ENCODE measurements around the gene ARL8B. TPM values are rescaled to one million over a fixed set of nuclear protein-coding genes. Genes with fewer than 3 reads are reported as not detected.

ARL8B gene
- total RNA-seq, 1 donor from 2014 or later: 66.7 TPM

DNA sequence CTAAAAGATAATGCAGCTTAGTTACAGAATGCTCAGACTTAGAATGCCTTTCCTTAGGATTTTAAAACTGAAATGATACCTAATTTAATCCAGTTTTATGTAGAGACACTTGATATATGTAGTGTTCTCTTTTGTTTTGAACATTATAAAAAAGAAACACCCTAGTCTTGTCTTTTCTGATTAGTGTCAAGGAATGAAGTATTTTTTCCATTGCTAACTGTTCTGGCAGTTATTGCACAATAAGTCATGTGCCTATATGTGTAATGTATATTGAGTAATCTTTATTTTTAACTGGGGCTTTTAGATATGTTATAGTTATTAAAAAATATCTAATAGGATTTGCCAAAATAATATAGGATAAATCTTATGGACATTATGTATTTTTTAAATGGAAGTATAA is 4.5 kb downstream of the ARL8B start:
- Histone ChIP-seq H3K36me3 (no peaks in the 10 kb centered on the region), H3K9me3 (replicated peaks) (no peaks in the 10 kb centered on the region), H3K27ac (replicated peaks) (no peak overlapping the region), H3K27me3 (ENCODE audit: low read depth) (no peaks in the 10 kb centered on the region), H3K4me3 (no peak overlapping the region), H3K4me1 (peaks cover 80% of the 10 kb centered on the region)
- no peak for DNase-seq
- TF ChIP-seq, protein P1, sequence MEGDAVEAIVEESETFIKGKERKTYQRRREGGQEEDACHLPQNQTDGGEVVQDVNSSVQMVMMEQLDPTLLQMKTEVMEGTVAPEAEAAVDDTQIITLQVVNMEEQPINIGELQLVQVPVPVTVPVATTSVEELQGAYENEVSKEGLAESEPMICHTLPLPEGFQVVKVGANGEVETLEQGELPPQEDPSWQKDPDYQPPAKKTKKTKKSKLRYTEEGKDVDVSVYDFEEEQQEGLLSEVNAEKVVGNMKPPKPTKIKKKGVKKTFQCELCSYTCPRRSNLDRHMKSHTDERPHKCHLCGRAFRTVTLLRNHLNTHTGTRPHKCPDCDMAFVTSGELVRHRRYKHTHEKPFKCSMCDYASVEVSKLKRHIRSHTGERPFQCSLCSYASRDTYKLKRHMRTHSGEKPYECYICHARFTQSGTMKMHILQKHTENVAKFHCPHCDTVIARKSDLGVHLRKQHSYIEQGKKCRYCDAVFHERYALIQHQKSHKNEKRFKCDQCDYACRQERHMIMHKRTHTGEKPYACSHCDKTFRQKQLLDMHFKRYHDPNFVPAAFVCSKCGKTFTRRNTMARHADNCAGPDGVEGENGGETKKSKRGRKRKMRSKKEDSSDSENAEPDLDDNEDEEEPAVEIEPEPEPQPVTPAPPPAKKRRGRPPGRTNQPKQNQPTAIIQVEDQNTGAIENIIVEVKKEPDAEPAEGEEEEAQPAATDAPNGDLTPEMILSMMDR (IDR thresholded peaks at IDR 0.05; ENCODE audit: borderline replicate concordance): no peak
- intact Hi-C loops (cut with micrococcal nuclease): no loop called here

GRCh38 chr3:5128849-5129248 is 6.8 kb downstream of the ARL8B start:
- Histone ChIP-seq H3K27me3 (ENCODE audit: low read depth) (no peaks in the 10 kb centered on the region), H3K9me3 (replicated peaks) (no peaks in the 10 kb centered on the region), H3K27ac (replicated peaks) (no peak overlapping the region), H3K4me3 (no peak overlapping the region), H3K4me1 (peaks cover 80% of the 10 kb centered on the region), H3K36me3 (no peaks in the 10 kb centered on the region)
- TF ChIP-seq, protein P1 (IDR thresholded peaks at IDR 0.05; ENCODE audit: borderline replicate concordance): no peak
- DNase-seq: no peak
- intact Hi-C loops (cut with micrococcal nuclease): no loop called here

DNA sequence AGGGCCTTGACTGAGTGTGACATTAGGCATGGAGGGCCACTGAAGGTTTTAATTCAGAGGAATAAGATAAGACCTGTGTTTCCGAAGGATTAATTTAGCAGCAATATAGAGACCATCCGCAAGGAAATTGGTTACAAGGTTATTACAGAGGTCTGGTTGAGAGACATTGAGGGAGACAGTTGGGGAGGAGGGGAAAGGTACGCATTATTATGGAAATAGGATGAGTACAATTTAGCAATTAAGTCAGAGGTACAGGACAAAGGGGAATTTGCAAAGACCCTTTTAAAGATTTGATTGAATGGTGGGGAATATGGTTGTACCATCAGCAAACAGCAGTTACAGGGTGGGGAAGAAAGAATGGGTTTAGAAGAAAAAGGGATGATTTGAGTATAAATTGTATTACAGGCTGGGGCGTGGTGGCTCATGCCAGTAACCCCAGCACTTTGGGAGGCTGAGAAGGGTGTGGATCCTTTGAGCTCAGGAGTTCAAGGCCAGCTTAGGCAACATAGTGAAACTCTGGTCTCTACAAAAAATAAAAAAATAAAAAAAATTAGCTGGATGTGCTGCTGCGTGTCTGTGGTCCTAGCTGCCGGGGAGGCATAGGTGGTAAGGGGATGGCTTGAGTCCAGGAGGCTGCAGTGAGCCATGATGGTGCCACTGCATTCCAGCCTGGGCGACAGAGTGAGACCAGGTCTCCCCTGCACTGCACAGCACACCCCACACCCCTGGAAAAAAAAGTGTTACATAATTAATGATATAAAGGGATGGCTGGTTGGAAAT is 11.3 kb downstream of the ARL8B start:
- Histone ChIP-seq H3K27me3 (ENCODE audit: low read depth) (no peaks in the 10 kb centered on the region), H3K36me3 (no peaks in the 10 kb centered on the region), H3K9me3 (replicated peaks) (no peaks in the 10 kb centered on the region), H3K27ac (replicated peaks) (no peak overlapping the region), H3K4me1 (peaks cover 81% of the 10 kb centered on the region), H3K4me3 (no peak overlapping the region)
- TF ChIP-seq, protein P1 (IDR thresholded peaks at IDR 0.05; ENCODE audit: borderline replicate concordance): no peak
- intact Hi-C loops (cut with micrococcal nuclease): no loop called here
- DNase-seq: no peak

- intact Hi-C loops (cut with micrococcal nuclease): no loop called here
- Histone ChIP-seq H3K4me3 (no peak overlapping the region), H3K36me3 (no peaks in the 10 kb centered on the region), H3K27me3 (ENCODE audit: low read depth) (no peaks in the 10 kb centered on the region), H3K4me1 (peaks cover 81% of the 10 kb centered on the region), H3K27ac (replicated peaks) (no peak overlapping the region), H3K9me3 (replicated peaks) (no peaks in the 10 kb centered on the region)
- DNase-seq: no peak
- TF ChIP-seq, protein P1 (IDR thresholded peaks at IDR 0.05; ENCODE audit: borderline replicate concordance): no peak
Measured at GRCh38 chr3:5134019-5134391, 11.9 kb downstream of the ARL8B start.

DNA sequence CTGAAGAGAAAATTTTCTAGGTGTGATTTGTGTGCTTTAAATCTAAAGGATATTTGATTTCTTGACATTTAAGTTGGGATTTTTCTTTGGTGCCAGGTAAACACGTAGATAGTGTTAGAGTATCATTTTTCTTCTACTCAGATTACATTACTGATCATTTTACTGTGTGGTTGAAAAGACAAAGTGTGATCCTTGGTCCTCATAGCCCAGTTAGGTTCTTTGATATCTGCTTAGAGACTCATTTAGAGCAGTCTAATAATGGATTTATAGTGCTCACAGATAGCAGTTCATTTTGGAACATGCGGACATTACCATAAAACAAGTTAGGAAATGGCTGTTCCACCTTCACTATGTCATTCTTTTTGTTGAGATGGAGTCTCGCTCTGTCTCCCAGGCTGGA is 12.4 kb downstream of the ARL8B start:
- DNase-seq: no peak
- Histone ChIP-seq H3K4me3 (no peak overlapping the region), H3K36me3 (no peaks in the 10 kb centered on the region), H3K4me1 (peaks cover 81% of the 10 kb centered on the region), H3K27me3 (ENCODE audit: low read depth) (no peaks in the 10 kb centered on the region), H3K27ac (replicated peaks) (no peak overlapping the region), H3K9me3 (replicated peaks) (no peaks in the 10 kb centered on the region)
- intact Hi-C loops (cut with micrococcal nuclease): no loop called here
- TF ChIP-seq, protein P1 (IDR thresholded peaks at IDR 0.05; ENCODE audit: borderline replicate concordance): no peak

Data from left ventricle myocardium inferior (tissue), 1 donor.